NCI-H187 (cell line): ENCODE measurements around the gene CAMP.
"Not testable (repeated sequence)": the region's sequence is repeated elsewhere in the genome, so short reads cannot be mapped to it uniquely, and the experiment has no call there.

ENCODE experiments used
- DNase-seq, 2 experiments: peaks; one replicate each; lab custom pipeline; 2025; lab: John Stamatoyannopoulos, UW

The CAMP gene

GRCh38 chr3:48256557-48256956, 33.3 kb downstream of the CAMP start:
- DNase-seq = no peak

GRCh38 chr3:48258530-48258929, 35.2 kb downstream of the CAMP start:
- DNase-seq = no peak

GRCh38 chr3:48267782-48268181, 44.5 kb downstream of the CAMP start:
- no peak for DNase-seq

GRCh38 chr3:48268381-48268935, 45.2 kb downstream of the CAMP start:
- DNase-seq = peak; percentile 18 to 54

- peak; percentile 14 to 66 for DNase-seq
Measured at GRCh38 chr3:48268936-48269561, 45.8 kb downstream of the CAMP start.

GRCh38 chr3:48269592-48269991, 46.3 kb downstream of the CAMP start:
- no peak for DNase-seq

- DNase-seq = no peak
Measured at GRCh38 chr3:48270306-48270705, 47.0 kb downstream of the CAMP start.

GRCh38 chr3:48271223-48271622, 47.9 kb downstream of the CAMP start:
- not testable (repeated sequence) for DNase-seq

- no peak for DNase-seq
Measured at GRCh38 chr3:48271763-48272498, 48.6 kb downstream of the CAMP start.

GRCh38 chr3:48273594-48274211, 50.4 kb downstream of the CAMP start:
- DNase-seq = peak in 1 of 2 experiments; percentile 2

GRCh38 chr3:48274452-48274851, 51.2 kb downstream of the CAMP start:
- DNase-seq = no peak
